HepG2 (cell line): ENCODE results near the gene NPB. TPM values are rescaled to one million over a fixed set of nuclear protein-coding genes. Genes with fewer than 3 reads are reported as not detected.
A peak's percentile ranks its signal among the peaks of the same experiment; 100 is the strongest.

Experiments used
- CBX2 ChIP-seq, 2 experiments: fragments of 200-600 bp in 1 of 2; sonication (generic); formaldehyde crosslinking in 1 of 2; IDR thresholded peaks; 2 replicates each; pipeline versions ENCODE4 v1.7.0 to v1.8.1; 2018 to 2022; ENCODE audit warnings: low read depth in 2 of 2, low read length in 1 of 2, mild to moderate bottlenecking in 1 of 2, missing genetic modification reagents in 1 of 2
- E2F1 ChIP-seq: sonication (generic); formaldehyde crosslinking; IDR thresholded peaks from 2 replicates; pipeline ENCODE4 v1.5.0; 2020; ENCODE audit warnings: missing genetic modification reagents
- GATA4 ChIP-seq: sonication (generic); IDR thresholded peaks from 2 replicates; pipeline ENCODE4 v1.6.1; 2016; ENCODE audit warnings: antibody characterized with exemption, low read depth, borderline replicate concordance
- HMGA1 ChIP-seq: sonication (generic); formaldehyde crosslinking; conservative IDR thresholded peaks from 2 replicates; pipeline ENCODE4 v1.4.0; 2020; ENCODE audit warnings: missing genetic modification reagents
- HNRNPK ChIP-seq: fragments of 200-400 bp; formaldehyde crosslinking; IDR thresholded peaks from 2 replicates; pipeline ENCODE4 v1.6.1; 2018; ENCODE audit warnings: low read length, low read depth, moderate library complexity, mild to moderate bottlenecking; ENCODE audit not compliant: poor library complexity, severe bottlenecking
- HOXA5 ChIP-seq: sonication (generic); formaldehyde crosslinking; IDR thresholded peaks from 2 replicates; pipeline ENCODE4 v1.4.0; 2020; ENCODE audit warnings: missing genetic modification reagents
- IKZF1 ChIP-seq: fragments of 450-650 bp; IDR thresholded peaks from 2 replicates; pipeline ENCODE4 v1.7.1; 2016
- MAFK ChIP-seq, 2 experiments: IDR thresholded peaks in 1 of 2; conservative IDR thresholded peaks in 1 of 2; 2 replicates each; pipeline ENCODE4 v1.6.1; 2011; ENCODE audit warnings: improper control_type of control experiment in 2 of 2, low read length in 2 of 2
- MYNN ChIP-seq: sonication (generic); formaldehyde crosslinking; IDR thresholded peaks from 2 replicates; pipeline ENCODE4 v1.4.0; 2020; ENCODE audit warnings: mild to moderate bottlenecking, low read depth, missing genetic modification reagents
- NCOR1 ChIP-seq: fragments of 200-600 bp; sonication (generic); IDR thresholded peaks from 2 replicates; pipeline ENCODE4 v1.7.0; 2017; ENCODE audit warnings: antibody characterized with exemption, low read length, borderline replicate concordance
- SP5 ChIP-seq: IDR thresholded peaks from 2 replicates; pipeline ENCODE4 v1.6.1; 2016; ENCODE audit warnings: low read depth, borderline replicate concordance
- TMF1 ChIP-seq: sonication (generic); formaldehyde crosslinking; IDR thresholded peaks from 2 replicates; pipeline ENCODE4 v1.8.1; 2022; ENCODE audit warnings: low read depth, missing genetic modification reagents
- TRIM22 ChIP-seq: fragments of 450-650 bp; IDR thresholded peaks from 2 replicates; pipeline ENCODE4 v1.6.1; 2017
- ZNF280B ChIP-seq: sonication (generic); formaldehyde crosslinking; IDR thresholded peaks from 2 replicates; pipeline ENCODE4 v1.5.0; 2020; ENCODE audit warnings: missing genetic modification reagents, mild to moderate bottlenecking, borderline replicate concordance
- ZNF574 ChIP-seq: sonication (generic); formaldehyde crosslinking; IDR thresholded peaks from 2 replicates; pipeline ENCODE4 v1.4.0; 2020; ENCODE audit warnings: missing genetic modification reagents
- ZNF678 ChIP-seq: sonication (generic); formaldehyde crosslinking; IDR thresholded peaks from 2 replicates; pipeline ENCODE4 v1.4.0; 2020; ENCODE audit warnings: mild to moderate bottlenecking, missing genetic modification reagents
- ZNF747 ChIP-seq: sonication (generic); formaldehyde crosslinking; IDR thresholded peaks from 2 replicates; pipeline ENCODE4 v1.8.1; 2023; ENCODE audit warnings: missing genetic modification reagents, mild to moderate bottlenecking, borderline replicate concordance
- polyA plus RNA-seq, 8 experiments: library from polyadenylated mRNA; depleted of rRNA in 3 of 8; stranded (reverse) in 7 of 8; unstranded in 1 of 8; fragments of >200 nt; fragmentation: Illumina TruSeq in 4 of 8; extraction: Trizol in 4 of 8; gene quantifications; 2 replicates each; pipeline versions ENCODE4 v1.2.1 to v1.2.3, GENCODE V29; 2011 to 2016; ENCODE audit warnings: low read depth in 4 of 8, missing spikeins in 1 of 8, mixed read lengths in 1 of 8; ENCODE audit not compliant: insufficient read depth in 1 of 8
- total RNA-seq, 5 experiments: library from RNA; depleted of rRNA; stranded (reverse); fragments of >200 nt; fragmentation: Illumina TruSeq; extraction: Trizol; gene quantifications; 2 replicates each; pipeline ENCODE4 v1.2.3, GENCODE V29; 2016; ENCODE audit warnings: low read depth in 1 of 5
- TF ChIP-seq, protein P1 (sequence below): sonication (generic); formaldehyde crosslinking; IDR thresholded peaks from 2 replicates; pipeline ENCODE4 v1.5.1; 2020; ENCODE audit warnings: missing genetic modification reagents, mild to moderate bottlenecking, borderline replicate concordance

Gene NPB
- total and polyA plus RNA-seq, 2 of the 13 experiments (the other 11 are each of a cell fraction or from before 2014, with no cell fraction given), result 0.11 to 0.93 TPM

DNA sequence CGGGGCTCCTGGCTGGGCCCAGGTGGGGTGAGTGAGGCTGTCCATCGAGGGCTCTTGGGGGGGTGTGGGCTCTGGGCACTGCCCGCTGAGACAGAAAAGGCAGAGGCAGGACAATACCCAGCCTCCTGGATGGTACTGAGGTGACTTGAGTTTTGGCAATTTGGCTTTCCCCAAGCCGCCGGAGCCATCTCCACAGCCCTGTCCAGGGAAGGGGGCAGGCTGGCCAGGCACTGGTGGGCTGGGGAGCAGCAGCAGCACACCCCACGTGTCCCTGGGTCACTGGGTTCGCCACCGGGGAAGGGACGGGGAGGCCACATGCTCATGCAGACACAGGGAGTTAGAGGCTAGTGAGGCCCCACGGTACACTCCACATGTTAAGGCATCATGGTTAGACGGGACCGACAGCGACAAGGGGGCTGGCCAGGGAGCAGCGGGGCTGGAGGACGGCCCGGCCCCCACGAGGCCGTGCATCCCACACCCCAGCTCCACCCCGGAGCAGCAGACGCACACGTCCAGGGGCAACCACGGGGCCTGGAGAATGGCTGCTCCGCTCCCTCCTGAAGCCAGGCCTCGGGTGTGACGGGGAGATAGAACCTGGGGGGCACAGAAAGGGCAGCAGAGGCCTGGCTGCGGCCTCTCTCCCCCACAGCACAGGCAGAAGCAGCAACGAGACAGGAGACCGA lies 33.9 kb upstream of the NPB start (continued):
- TF ChIP-seq, protein P1, sequence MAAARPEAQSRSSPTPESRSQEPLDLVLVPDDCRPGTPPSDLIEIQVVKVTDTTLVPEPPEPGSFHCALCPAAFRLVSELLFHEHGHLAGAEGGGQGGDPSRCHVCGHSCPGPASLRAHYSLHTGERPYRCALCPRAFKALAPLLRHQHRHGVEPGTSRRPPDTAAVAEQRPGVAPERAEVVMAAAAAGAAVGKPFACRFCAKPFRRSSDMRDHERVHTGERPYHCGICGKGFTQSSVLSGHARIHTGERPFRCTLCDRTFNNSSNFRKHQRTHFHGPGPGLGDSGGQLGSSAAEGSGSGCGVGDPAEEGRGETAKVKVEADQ (CRISPR knock-in tag), result no peak
- TF ChIP-seq SP5 (CRISPR knock-in tag) (no peak), ZNF574 (CRISPR knock-in tag) (peak; percentile 43; the same call in 1 of the 2 replicates), ZNF678 (CRISPR knock-in tag) (no peak), IKZF1 (no peak), HOXA5 (CRISPR knock-in tag) (no peak; the same call in 1 of the 2 replicates), TRIM22 (no peak), MYNN (CRISPR knock-in tag) (peak; percentile 41; the same call in 1 of the 2 replicates), HNRNPK (peak; percentile 4), E2F1 (CRISPR knock-in tag) (no peak), HMGA1 (CRISPR knock-in tag) (no peak), TMF1 (CRISPR knock-in tag) (peak; percentile 24; the same call in 1 of the 2 replicates), MAFK (conservative IDR thresholded peaks at IDR 0.05 in 1 of 2, IDR thresholded peaks at IDR 0.05 in 1 of 2; ENCODE audit: low read length in 2 of 2) (no peak), CBX2 (IDR thresholded peaks at IDR 0.05; ENCODE audit: low read depth, low read length) (no peak), CBX2 (CRISPR knock-in tag; IDR thresholded peaks at IDR 0.05; ENCODE audit: low read depth) (no peak), ZNF747 (CRISPR knock-in tag) (peak; percentile 44; the same call in 1 of the 2 replicates), ZNF280B (CRISPR knock-in tag) (no peak), NCOR1 (no peak), GATA4 (0 out of 2 replicates have a peak, but pooled peaks have one; percentile 12)
